Measurements from ENCODE around the gene NEMF.

DNA sequence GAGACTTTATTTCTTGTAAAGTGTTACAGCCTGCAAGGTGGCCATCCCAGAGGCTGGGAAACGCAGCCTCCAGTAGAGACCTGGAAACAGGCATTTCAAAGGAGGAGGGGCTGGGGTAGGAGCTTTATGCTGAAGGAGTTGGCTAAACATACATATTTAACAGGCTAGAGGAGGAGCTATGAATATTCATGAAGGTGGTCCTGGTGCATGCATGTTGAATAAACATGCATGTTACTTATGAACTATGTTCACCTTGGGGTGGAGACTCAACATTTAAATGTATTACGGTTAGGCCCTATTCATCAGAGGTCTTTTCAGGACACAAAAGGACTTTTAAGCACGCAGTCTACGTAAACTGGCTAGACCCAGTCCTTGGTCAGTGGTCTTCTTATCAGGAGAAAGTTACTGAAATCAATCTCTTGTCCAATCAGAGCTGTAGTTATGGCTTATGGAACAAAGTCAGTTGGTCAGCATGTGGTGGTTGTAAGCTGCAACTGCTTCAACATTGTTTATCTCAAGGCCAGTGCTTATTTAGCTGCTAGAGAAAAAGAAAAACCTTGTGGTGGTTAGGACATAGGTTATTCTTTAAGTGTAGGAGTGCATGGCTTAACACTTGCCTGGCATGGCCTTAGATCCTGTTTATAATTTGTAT is 28.9 kb upstream of the NEMF start:
- TF ChIP-seq CTCF (optimal IDR thresholded peaks at IDR 0.05 in 1 of 3, IDR thresholded peaks at IDR 0.05 in 1 of 3, conservative IDR thresholded peaks at IDR 0.05 in 1 of 3; ENCODE audit: extremely low read depth in 1 of 3, insufficient read depth in 2 of 3, low read length in 3 of 3) = no peak
- TF ChIP-seq EZH2 (IDR thresholded peaks at IDR 0.05; ENCODE audit: low read length) = no peak

Measured in keratinocyte (primary cell).